H1 (cell line): ENCODE measurements around the gene FAM184B. TPM values are rescaled to one million over a fixed set of nuclear protein-coding genes. Genes with fewer than 3 reads are reported as not detected.
A peak's percentile ranks its signal among the peaks of the same experiment; 100 is the strongest.

ENCODE experiments used
- CTCF ChIA-PET: fragments of 300-600 bp; sonication (Branson Sonifier 250); formaldehyde crosslinking; loops from one replicate; lab custom pipeline; 2021; ENCODE audit not compliant: partially characterized antibody; lab: Charles Lee
- POLR2A ChIA-PET: fragments of 300-600 bp; sonication (Branson Sonifier 250); formaldehyde crosslinking; loops from one replicate; lab custom pipeline; 2021; ENCODE audit warnings: inconsistent platforms; ENCODE audit not compliant: partially characterized antibody; lab: Charles Lee
- DNase-seq, 2 experiments: peaks; one replicate each; pipeline versions ENCODE4 v3.0.0 to v3.0.0-alpha.2; 2010 to 2022; ENCODE audit warnings: low spot score in 2 of 2, low read depth in 1 of 2, mixed read lengths in 1 of 2
- FAIRE-seq: peaks from 2 replicates; lab custom pipeline; 2011; peaks lifted over from hg19 to GRCh38; lab: Jason Lieb, UNC
- H2AFZ ChIP-seq: 2 replicates; pipeline ENCODE4 v1.8.1; 2012; ENCODE audit warnings: low read length, inconsistent platforms
- H2AK5ac ChIP-seq: 2 replicates; pipeline ENCODE4 v1.6.1; 2013; ENCODE audit warnings: low read depth, low read length
- H2BK120ac ChIP-seq: replicated peaks from 2 replicates; pipeline ENCODE3; 2013; ENCODE audit warnings: low read depth, low read length, inconsistent platforms
- H2BK12ac ChIP-seq: 2 replicates; pipeline ENCODE4 v1.6.1; 2013; ENCODE audit warnings: low read depth, low read length
- H2BK15ac ChIP-seq: 2 replicates; pipeline ENCODE4 v1.6.1; 2013; ENCODE audit warnings: low read length
- H2BK20ac ChIP-seq: 2 replicates; pipeline ENCODE4 v1.6.1; 2013; ENCODE audit warnings: low read length
- H2BK5ac ChIP-seq: 2 replicates; pipeline ENCODE4 v1.6.1; 2013; ENCODE audit warnings: low read depth, low read length
- H3K14ac ChIP-seq: 2 replicates; pipeline ENCODE4 v1.6.1; 2013; ENCODE audit warnings: inconsistent platforms; ENCODE audit not compliant: insufficient read length
- H3K18ac ChIP-seq: 2 replicates; pipeline ENCODE4 v1.6.1; 2013; ENCODE audit warnings: low read length; ENCODE audit errors: extremely low read depth
- H3K23ac ChIP-seq: 2 replicates; pipeline ENCODE4 v1.6.1; 2013; ENCODE audit warnings: inconsistent platforms; ENCODE audit not compliant: insufficient read length
- H3K23me2 ChIP-seq: 2 replicates; pipeline ENCODE4 v1.6.1; 2013; ENCODE audit warnings: low read depth, low read length
- H3K27ac ChIP-seq: 2 replicates; pipeline ENCODE4 v1.6.1; 2011; ENCODE audit warnings: low read depth, low read length, inconsistent platforms
- H3K27me3 ChIP-seq, 4 experiments: replicated peaks in 1 of 4; 1 replicate in 1 of 4; 2 replicates in 3 of 4; pipeline versions ENCODE4 v1.6.1 to v1.8.1; 2011 to 2013; ENCODE audit warnings: low read length in 3 of 4, mild to moderate bottlenecking in 3 of 4, inconsistent platforms in 2 of 4, mixed read lengths in 2 of 4, moderate library complexity in 1 of 4; ENCODE audit not compliant: control insufficient read depth in 3 of 4, insufficient read depth in 3 of 4; ENCODE audit errors: extremely low read depth in 1 of 4
- H3K36me3 ChIP-seq, 4 experiments: 2 replicates each; pipeline versions ENCODE4 v1.6.1 to v1.8.1; 2011 to 2013; ENCODE audit warnings: mild to moderate bottlenecking in 4 of 4, low read length in 3 of 4, moderate library complexity in 2 of 4, control low read depth in 1 of 4, inconsistent platforms in 1 of 4; ENCODE audit not compliant: insufficient read depth in 4 of 4, control insufficient read depth in 2 of 4
- H3K4ac ChIP-seq: replicated peaks from 2 replicates; pipeline ENCODE3; 2013; ENCODE audit warnings: low read length, low read depth, mixed read lengths, inconsistent platforms; ENCODE audit not compliant: insufficient read length
- H3K4me1 ChIP-seq, 4 experiments: replicated peaks in 1 of 4; 1 replicate in 1 of 4; 2 replicates in 3 of 4; pipeline versions ENCODE4 v1.6.1 to v1.8.1; 2011 to 2013; ENCODE audit warnings: low read length in 3 of 4, inconsistent platforms in 2 of 4, mixed read lengths in 1 of 4; ENCODE audit not compliant: insufficient read depth in 4 of 4, control insufficient read depth in 3 of 4
- H3K4me2 ChIP-seq, 2 experiments: 2 replicates each; pipeline versions ENCODE4 v1.6.1 to v1.8.1; 2011 to 2013; ENCODE audit warnings: low read depth in 2 of 2, low read length in 2 of 2, control low read depth in 1 of 2, inconsistent platforms in 1 of 2, mild to moderate bottlenecking in 1 of 2; ENCODE audit not compliant: insufficient read depth in 1 of 2
- H3K4me3 ChIP-seq, 4 experiments: fragments of 200-600, 300-600 bp in 1 of 4; sonication (generic), shearing (Covaris generic), sonication (Bioruptor Twin) in 1 of 4; 2 replicates each; pipeline versions ENCODE4 v1.5.1 to v1.8.1; 2011 to 2016; ENCODE audit warnings: low read length in 4 of 4, low read depth in 3 of 4, control low read depth in 2 of 4, inconsistent platforms in 2 of 4, mild to moderate bottlenecking in 2 of 4, mixed read lengths in 1 of 4, moderate library complexity in 1 of 4; ENCODE audit not compliant: insufficient read depth in 2 of 4; ENCODE audit errors: extremely low read depth in 1 of 4
- H3K56ac ChIP-seq: replicated peaks from 2 replicates; pipeline ENCODE3; 2013; ENCODE audit warnings: low read depth, mild to moderate bottlenecking, mixed read lengths, low read length, inconsistent platforms; ENCODE audit not compliant: insufficient read length
- H3K79me1 ChIP-seq: 2 replicates; pipeline ENCODE4 v1.6.1; 2013; ENCODE audit warnings: low read depth, low read length, control low read depth
- H3K79me2 ChIP-seq, 2 experiments: 2 replicates each; pipeline versions ENCODE4 v1.6.1 to v1.8.1; 2012 to 2013; ENCODE audit warnings: low read length in 2 of 2, mild to moderate bottlenecking in 2 of 2, inconsistent platforms in 1 of 2; ENCODE audit not compliant: insufficient read depth in 2 of 2, control insufficient read depth in 1 of 2
- H3K9ac ChIP-seq, 4 experiments: replicated peaks in 1 of 4; 1 replicate in 1 of 4; 2 replicates in 3 of 4; pipeline versions ENCODE4 v1.6.1 to v1.8.1; 2011 to 2013; ENCODE audit warnings: low read depth in 3 of 4, low read length in 3 of 4, control low read depth in 2 of 4, mild to moderate bottlenecking in 2 of 4, moderate library complexity in 2 of 4, inconsistent platforms in 1 of 4; ENCODE audit errors: extremely low read depth in 1 of 4
- H3K9me3 ChIP-seq, 2 experiments: 2 replicates each; pipeline versions ENCODE4 v1.6.1 to v1.8.1; 2012 to 2013; ENCODE audit warnings: mild to moderate bottlenecking in 2 of 2, moderate library complexity in 2 of 2, control low read depth in 1 of 2, inconsistent platforms in 1 of 2, low read depth in 1 of 2, low read length in 1 of 2, mixed read lengths in 1 of 2; ENCODE audit not compliant: insufficient read depth in 2 of 2
- H4K20me1 ChIP-seq, 2 experiments: replicated peaks in 1 of 2; 2 replicates each; pipeline versions ENCODE3 to v1.8.1; 2011 to 2013; ENCODE audit warnings: inconsistent platforms in 2 of 2, low read length in 2 of 2, mild to moderate bottlenecking in 1 of 2; ENCODE audit not compliant: insufficient read depth in 2 of 2, control insufficient read depth in 1 of 2
- H4K5ac ChIP-seq: 2 replicates; pipeline ENCODE4 v1.6.1; 2013; ENCODE audit warnings: low read length, low read depth, mixed read lengths, inconsistent platforms; ENCODE audit not compliant: insufficient read length
- H4K8ac ChIP-seq: 2 replicates; pipeline ENCODE4 v1.8.0; 2013; ENCODE audit warnings: mild to moderate bottlenecking, moderate library complexity, low read length, inconsistent platforms; ENCODE audit not compliant: insufficient read depth; ENCODE audit errors: extremely low read depth
- H4K91ac ChIP-seq: replicated peaks from 2 replicates; pipeline ENCODE3; 2013; ENCODE audit warnings: low read length, mixed read lengths, inconsistent platforms; ENCODE audit not compliant: insufficient read length
- ASH2L ChIP-seq: fragments of 200-600, 300-600 bp; sonication (generic); IDR thresholded peaks from one replicate; pipeline ENCODE4 v1.7.1; 2017; ENCODE audit warnings: low read length
- CREB1 ChIP-seq: IDR thresholded peaks from 2 replicates; pipeline ENCODE4 v1.6.1; 2012; ENCODE audit warnings: inconsistent platforms
- CTBP2 ChIP-seq: IDR thresholded peaks from 2 replicates; pipeline ENCODE4 v1.7.0; 2011; ENCODE audit warnings: borderline replicate concordance, mild to moderate bottlenecking, moderate library complexity, mixed read lengths, low read length; ENCODE audit not compliant: insufficient read depth, insufficient read length
- FOSL1 ChIP-seq: IDR thresholded peaks from 2 replicates; pipeline ENCODE4 v1.6.1; 2011; ENCODE audit warnings: mild to moderate bottlenecking, low read depth, low read length, moderate library complexity; ENCODE audit not compliant: insufficient read depth
- HDAC2 ChIP-seq, 2 experiments: fragments of 300-600 bp in 1 of 2; sonication (generic) in 1 of 2; IDR thresholded peaks; 2 replicates each; pipeline ENCODE4 v1.6.1; 2011 to 2012; ENCODE audit warnings: low read depth in 2 of 2, low read length in 2 of 2, mild to moderate bottlenecking in 2 of 2, moderate library complexity in 2 of 2, borderline replicate concordance in 1 of 2, inconsistent platforms in 1 of 2
- KDM1A ChIP-seq: fragments of 200-600, 300-600 bp; sonication (generic); IDR thresholded peaks from 2 replicates; pipeline ENCODE4 v1.7.1; 2016; ENCODE audit warnings: mild to moderate bottlenecking, low read length, borderline replicate concordance
- RXRA ChIP-seq: IDR thresholded peaks from 2 replicates; pipeline ENCODE4 v1.6.1; 2011; ENCODE audit warnings: low read depth, mild to moderate bottlenecking, low read length, moderate library complexity; ENCODE audit not compliant: insufficient read depth
- SP4 ChIP-seq: IDR thresholded peaks from 2 replicates; pipeline ENCODE4 v1.6.1; 2012; ENCODE audit warnings: low read length, inconsistent platforms
- YY1 ChIP-seq: IDR thresholded peaks from 2 replicates; pipeline ENCODE4 v1.6.1; 2011; ENCODE audit warnings: low read depth, mild to moderate bottlenecking, low read length
- WGBS, 2 experiments: shearing (Covaris generic) in 1 of 2; methylation state at CpG; one replicate each; pipeline versions ENCODE4 v1.1.6 to v1.1.7; 2013 to 2015; ENCODE audit warnings: low lambda C conversion rate in 2 of 2, mixed read lengths in 2 of 2, inconsistent platforms in 1 of 2, low coverage in 1 of 2, missing lambda C conversion rate in 1 of 2; ENCODE audit not compliant: insufficient replicate concordance in 2 of 2, insufficient coverage in 1 of 2, insufficient read length in 1 of 2; ENCODE audit errors: extremely low coverage in 1 of 2, missing lambda C conversion rate in 1 of 2; 5-methylcytosine and 5-hydroxymethylcytosine counted together
- polyA plus RNA-seq, 7 experiments: library from polyadenylated mRNA; depleted of rRNA in 3 of 7; stranded (reverse) in 5 of 7; unstranded in 2 of 7; fragments of >200 nt in 5 of 7; fragments of 200-250 nt in 2 of 7; gene quantifications; 1 replicate in 5 of 7; 2 replicates in 1 of 7; 4 replicates in 1 of 7; pipeline versions ENCODE4 v1.2.1 to v1.2.3, GENCODE V29; 2011 to 2013; ENCODE audit warnings: missing spikeins in 2 of 7, mixed read lengths in 2 of 7
- total RNA-seq: library from RNA; stranded (reverse); fragmentation: NEBNext Ultra II Directional; extraction: Animal tissue kit (Norgen Biotek cat#: 25700); gene quantifications from 2 replicates; pipeline ENCODE4 v1.2.1, GENCODE V29; 2021

Gene FAM184B
- total and polyA plus RNA-seq, 2 of the 8 experiments (the other 6 are each of a cell fraction or from before 2014, with no cell fraction given) = 0.05 to 0.39 TPM

DNA sequence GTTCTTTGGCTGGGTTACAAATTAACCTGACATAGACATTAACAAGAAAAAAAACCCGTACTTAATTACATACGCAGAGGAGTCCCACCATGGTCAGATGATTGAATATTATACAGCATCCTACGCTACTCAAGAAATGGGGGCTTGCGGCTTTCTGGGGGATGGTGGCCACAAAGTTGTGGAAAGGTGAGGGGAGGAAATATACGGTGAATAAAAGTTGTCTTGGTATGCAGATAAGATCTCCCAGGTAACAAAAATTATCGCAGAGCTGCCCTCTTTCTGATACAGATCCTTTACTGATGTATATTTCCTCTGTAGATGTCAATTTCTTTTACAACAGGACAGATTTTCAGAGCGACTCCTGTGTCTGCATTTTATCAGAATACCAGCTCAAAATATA lies 28.2 kb upstream of the FAM184B start:
- no peak overlapping the region for H3K27ac ChIP-seq
- no peak overlapping the region for H3K18ac ChIP-seq
- H3K23me2 ChIP-seq = peaks cover 3% of the 10 kb centered on the region; the same call in 1 of the 2 replicates
- H3K27me3 ChIP-seq = no peaks in the 10 kb centered on the region
- ChIA-PET POLR2A (interaction anchor here (1.0 to 3.4 kb wide), 6 partner anchors 11 to 297 kb away, joined by 4 to 19 read pairs (median 5); partner anchors contain the start of genes FAM184B, MED28 and QDPR), CTCF (interaction anchor here (0.8 to 3.7 kb wide), 8 partner anchors 8 to 168 kb away, joined by 3 to 23 read pairs (median 3); no protein-coding TSS in a partner anchor)
- no peak overlapping the region for H4K5ac ChIP-seq
- peaks cover 2 to 16% (median 6%) of the 10 kb centered on the region in 4 experiments for H3K36me3 ChIP-seq
- H2AK5ac ChIP-seq = no peak overlapping the region
- no peak overlapping the region for H2AFZ ChIP-seq
- no peak overlapping the region for H3K56ac ChIP-seq
- no peak overlapping the region for H3K14ac ChIP-seq
- TF ChIP-seq YY1 (no peak), FOSL1 (no peak), ASH2L (no peak), KDM1A (no peak), RXRA (no peak), CTBP2 (no peak), SP4 (no peak), CREB1 (no peak), HDAC2 (IDR thresholded peaks at IDR 0.05; ENCODE audit: borderline replicate concordance in 1 of 2, low read depth in 2 of 2, low read length in 2 of 2) (no peak)
- H2BK12ac ChIP-seq = no peak overlapping the region
- H3K9me3 ChIP-seq = no peaks in the 10 kb centered on the region
- H3K9ac ChIP-seq = peak overlapping the region; percentile 86 to 99 (median 96)
- H3K4me2 ChIP-seq = peak overlapping the region; percentile 71 to 81
- 7% methylated on average over 7 of the region's 7 CpGs; no CpG with 5 or more reads in 1 of the 2 experiments for WGBS, 2 experiments
- H2BK120ac ChIP-seq = no peak overlapping the region
- peaks cover 13 to 16% of the 10 kb centered on the region in 2 experiments for H4K20me1 ChIP-seq
- H3K79me1 ChIP-seq = no peaks in the 10 kb centered on the region
- H3K4ac ChIP-seq = no peak overlapping the region
- no peak overlapping the region for H4K91ac ChIP-seq
- H3K79me2 ChIP-seq = peaks cover 13 to 96% of the 10 kb centered on the region in 2 experiments
- peaks cover 2 to 6% (median 4%) of the 10 kb centered on the region in 4 experiments; a peak in 5 of 7 replicates for H3K4me1 ChIP-seq
- peak overlapping the region; percentile 94 to 98 (median 97) for H3K4me3 ChIP-seq
- FAIRE-seq (no peak), DNase-seq (no peak)
- H2BK5ac ChIP-seq = no peak overlapping the region
- H2BK15ac ChIP-seq = no peak overlapping the region
- no peak overlapping the region for H2BK20ac ChIP-seq
- no peak overlapping the region for H4K8ac ChIP-seq
- no peak overlapping the region for H3K23ac ChIP-seq
